Erythroblast (primary cell): ENCODE results near the gene WDR5.

Experiments used
- GATA1 ChIP-seq: IDR thresholded peaks from 2 replicates; pipeline ENCODE4 v1.6.1; 2011; ENCODE audit warnings: low read depth, mild to moderate bottlenecking, control low read depth, low read length, moderate library complexity
- POLR2A ChIP-seq: IDR thresholded peaks from 2 replicates; pipeline ENCODE4 v1.6.1; 2011; ENCODE audit warnings: mild to moderate bottlenecking, low read length

- TF ChIP-seq POLR2A (no peak), GATA1 (no peak)
Measured at GRCh38 chr9:134144801-134145200, 8.9 kb downstream of the WDR5 start.
